Measurements from ENCODE around the gene MTG2.

- TF ChIP-seq, protein P1, sequence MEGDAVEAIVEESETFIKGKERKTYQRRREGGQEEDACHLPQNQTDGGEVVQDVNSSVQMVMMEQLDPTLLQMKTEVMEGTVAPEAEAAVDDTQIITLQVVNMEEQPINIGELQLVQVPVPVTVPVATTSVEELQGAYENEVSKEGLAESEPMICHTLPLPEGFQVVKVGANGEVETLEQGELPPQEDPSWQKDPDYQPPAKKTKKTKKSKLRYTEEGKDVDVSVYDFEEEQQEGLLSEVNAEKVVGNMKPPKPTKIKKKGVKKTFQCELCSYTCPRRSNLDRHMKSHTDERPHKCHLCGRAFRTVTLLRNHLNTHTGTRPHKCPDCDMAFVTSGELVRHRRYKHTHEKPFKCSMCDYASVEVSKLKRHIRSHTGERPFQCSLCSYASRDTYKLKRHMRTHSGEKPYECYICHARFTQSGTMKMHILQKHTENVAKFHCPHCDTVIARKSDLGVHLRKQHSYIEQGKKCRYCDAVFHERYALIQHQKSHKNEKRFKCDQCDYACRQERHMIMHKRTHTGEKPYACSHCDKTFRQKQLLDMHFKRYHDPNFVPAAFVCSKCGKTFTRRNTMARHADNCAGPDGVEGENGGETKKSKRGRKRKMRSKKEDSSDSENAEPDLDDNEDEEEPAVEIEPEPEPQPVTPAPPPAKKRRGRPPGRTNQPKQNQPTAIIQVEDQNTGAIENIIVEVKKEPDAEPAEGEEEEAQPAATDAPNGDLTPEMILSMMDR (IDR thresholded peaks at IDR 0.05; ENCODE audit: insufficient read depth, low read depth, low read length): no peak
- TF ChIP-seq EZH2 (IDR thresholded peaks at IDR 0.05; ENCODE audit: insufficient read depth, low read length): no peak
Observed at GRCh38 chr20:62141043-62141396, 41.8 kb upstream of the MTG2 start.

Measured in astrocyte (in vitro differentiated cells and primary cell).